H1 (cell line): Measurements from ENCODE around the gene SSBP3. TPM values are rescaled to one million over a fixed set of nuclear protein-coding genes. Genes with fewer than 3 reads are reported as not detected.
A peak's percentile ranks its signal among the peaks of the same experiment; 100 is the strongest.

Experiments
- CTCF ChIA-PET: fragments of 300-600 bp; sonication (Branson Sonifier 250); formaldehyde crosslinking; loops from one replicate; lab custom pipeline; 2021; ENCODE audit not compliant: partially characterized antibody; lab: Charles Lee
- POLR2A ChIA-PET: fragments of 300-600 bp; sonication (Branson Sonifier 250); formaldehyde crosslinking; loops from one replicate; lab custom pipeline; 2021; ENCODE audit warnings: inconsistent platforms; ENCODE audit not compliant: partially characterized antibody; lab: Charles Lee
- DNase-seq, 2 experiments: peaks; one replicate each; pipeline versions ENCODE4 v3.0.0 to v3.0.0-alpha.2; 2010 to 2022; ENCODE audit warnings: low spot score in 2 of 2, low read depth in 1 of 2, mixed read lengths in 1 of 2
- FAIRE-seq: peaks from 2 replicates; lab custom pipeline; 2011; peaks lifted over from hg19 to GRCh38; lab: Jason Lieb, UNC
- H2AFZ ChIP-seq: 2 replicates; pipeline ENCODE4 v1.8.1; 2012; ENCODE audit warnings: low read length, inconsistent platforms
- H2AK5ac ChIP-seq: 2 replicates; pipeline ENCODE4 v1.6.1; 2013; ENCODE audit warnings: low read depth, low read length
- H2BK120ac ChIP-seq: replicated peaks from 2 replicates; pipeline ENCODE3; 2013; ENCODE audit warnings: low read depth, low read length, inconsistent platforms
- H2BK12ac ChIP-seq: 2 replicates; pipeline ENCODE4 v1.6.1; 2013; ENCODE audit warnings: low read depth, low read length
- H2BK15ac ChIP-seq: 2 replicates; pipeline ENCODE4 v1.6.1; 2013; ENCODE audit warnings: low read length
- H2BK20ac ChIP-seq: 2 replicates; pipeline ENCODE4 v1.6.1; 2013; ENCODE audit warnings: low read length
- H2BK5ac ChIP-seq: 2 replicates; pipeline ENCODE4 v1.6.1; 2013; ENCODE audit warnings: low read depth, low read length
- H3K14ac ChIP-seq: 2 replicates; pipeline ENCODE4 v1.6.1; 2013; ENCODE audit warnings: inconsistent platforms; ENCODE audit not compliant: insufficient read length
- H3K18ac ChIP-seq: 2 replicates; pipeline ENCODE4 v1.6.1; 2013; ENCODE audit warnings: low read length; ENCODE audit errors: extremely low read depth
- H3K23ac ChIP-seq: 2 replicates; pipeline ENCODE4 v1.6.1; 2013; ENCODE audit warnings: inconsistent platforms; ENCODE audit not compliant: insufficient read length
- H3K23me2 ChIP-seq: 2 replicates; pipeline ENCODE4 v1.6.1; 2013; ENCODE audit warnings: low read depth, low read length
- H3K27ac ChIP-seq: 2 replicates; pipeline ENCODE4 v1.6.1; 2011; ENCODE audit warnings: low read depth, low read length, inconsistent platforms
- H3K27me3 ChIP-seq, 4 experiments: replicated peaks in 1 of 4; 1 replicate in 1 of 4; 2 replicates in 3 of 4; pipeline versions ENCODE4 v1.6.1 to v1.8.1; 2011 to 2013; ENCODE audit warnings: low read length in 3 of 4, mild to moderate bottlenecking in 3 of 4, inconsistent platforms in 2 of 4, mixed read lengths in 2 of 4, moderate library complexity in 1 of 4; ENCODE audit not compliant: control insufficient read depth in 3 of 4, insufficient read depth in 3 of 4; ENCODE audit errors: extremely low read depth in 1 of 4
- H3K36me3 ChIP-seq, 4 experiments: 2 replicates each; pipeline versions ENCODE4 v1.6.1 to v1.8.1; 2011 to 2013; ENCODE audit warnings: mild to moderate bottlenecking in 4 of 4, low read length in 3 of 4, moderate library complexity in 2 of 4, control low read depth in 1 of 4, inconsistent platforms in 1 of 4; ENCODE audit not compliant: insufficient read depth in 4 of 4, control insufficient read depth in 2 of 4
- H3K4ac ChIP-seq: replicated peaks from 2 replicates; pipeline ENCODE3; 2013; ENCODE audit warnings: low read length, low read depth, mixed read lengths, inconsistent platforms; ENCODE audit not compliant: insufficient read length
- H3K4me1 ChIP-seq, 4 experiments: replicated peaks in 1 of 4; 1 replicate in 1 of 4; 2 replicates in 3 of 4; pipeline versions ENCODE4 v1.6.1 to v1.8.1; 2011 to 2013; ENCODE audit warnings: low read length in 3 of 4, inconsistent platforms in 2 of 4, mixed read lengths in 1 of 4; ENCODE audit not compliant: insufficient read depth in 4 of 4, control insufficient read depth in 3 of 4
- H3K4me2 ChIP-seq, 2 experiments: 2 replicates each; pipeline versions ENCODE4 v1.6.1 to v1.8.1; 2011 to 2013; ENCODE audit warnings: low read depth in 2 of 2, low read length in 2 of 2, control low read depth in 1 of 2, inconsistent platforms in 1 of 2, mild to moderate bottlenecking in 1 of 2; ENCODE audit not compliant: insufficient read depth in 1 of 2
- H3K4me3 ChIP-seq, 4 experiments: fragments of 200-600, 300-600 bp in 1 of 4; sonication (generic), shearing (Covaris generic), sonication (Bioruptor Twin) in 1 of 4; 2 replicates each; pipeline versions ENCODE4 v1.5.1 to v1.8.1; 2011 to 2016; ENCODE audit warnings: low read length in 4 of 4, low read depth in 3 of 4, control low read depth in 2 of 4, inconsistent platforms in 2 of 4, mild to moderate bottlenecking in 2 of 4, mixed read lengths in 1 of 4, moderate library complexity in 1 of 4; ENCODE audit not compliant: insufficient read depth in 2 of 4; ENCODE audit errors: extremely low read depth in 1 of 4
- H3K56ac ChIP-seq: replicated peaks from 2 replicates; pipeline ENCODE3; 2013; ENCODE audit warnings: low read depth, mild to moderate bottlenecking, mixed read lengths, low read length, inconsistent platforms; ENCODE audit not compliant: insufficient read length
- H3K79me1 ChIP-seq: 2 replicates; pipeline ENCODE4 v1.6.1; 2013; ENCODE audit warnings: low read depth, low read length, control low read depth
- H3K79me2 ChIP-seq, 2 experiments: 2 replicates each; pipeline versions ENCODE4 v1.6.1 to v1.8.1; 2012 to 2013; ENCODE audit warnings: low read length in 2 of 2, mild to moderate bottlenecking in 2 of 2, inconsistent platforms in 1 of 2; ENCODE audit not compliant: insufficient read depth in 2 of 2, control insufficient read depth in 1 of 2
- H3K9ac ChIP-seq, 4 experiments: replicated peaks in 1 of 4; 1 replicate in 1 of 4; 2 replicates in 3 of 4; pipeline versions ENCODE4 v1.6.1 to v1.8.1; 2011 to 2013; ENCODE audit warnings: low read depth in 3 of 4, low read length in 3 of 4, control low read depth in 2 of 4, mild to moderate bottlenecking in 2 of 4, moderate library complexity in 2 of 4, inconsistent platforms in 1 of 4; ENCODE audit errors: extremely low read depth in 1 of 4
- H3K9me3 ChIP-seq, 2 experiments: 2 replicates each; pipeline versions ENCODE4 v1.6.1 to v1.8.1; 2012 to 2013; ENCODE audit warnings: mild to moderate bottlenecking in 2 of 2, moderate library complexity in 2 of 2, control low read depth in 1 of 2, inconsistent platforms in 1 of 2, low read depth in 1 of 2, low read length in 1 of 2, mixed read lengths in 1 of 2; ENCODE audit not compliant: insufficient read depth in 2 of 2
- H4K20me1 ChIP-seq, 2 experiments: replicated peaks in 1 of 2; 2 replicates each; pipeline versions ENCODE3 to v1.8.1; 2011 to 2013; ENCODE audit warnings: inconsistent platforms in 2 of 2, low read length in 2 of 2, mild to moderate bottlenecking in 1 of 2; ENCODE audit not compliant: insufficient read depth in 2 of 2, control insufficient read depth in 1 of 2
- H4K5ac ChIP-seq: 2 replicates; pipeline ENCODE4 v1.6.1; 2013; ENCODE audit warnings: low read length, low read depth, mixed read lengths, inconsistent platforms; ENCODE audit not compliant: insufficient read length
- H4K8ac ChIP-seq: 2 replicates; pipeline ENCODE4 v1.8.0; 2013; ENCODE audit warnings: mild to moderate bottlenecking, moderate library complexity, low read length, inconsistent platforms; ENCODE audit not compliant: insufficient read depth; ENCODE audit errors: extremely low read depth
- H4K91ac ChIP-seq: replicated peaks from 2 replicates; pipeline ENCODE3; 2013; ENCODE audit warnings: low read length, mixed read lengths, inconsistent platforms; ENCODE audit not compliant: insufficient read length
- BACH1 ChIP-seq: IDR thresholded peaks from 2 replicates; pipeline ENCODE4 v1.6.1; 2012; ENCODE audit warnings: low read length, improper control_type of control experiment
- BCL11A ChIP-seq, 2 experiments: IDR thresholded peaks; one replicate each; pipeline ENCODE4 v1.6.1; 2011; ENCODE audit warnings: low read depth in 2 of 2, low read length in 2 of 2, mild to moderate bottlenecking in 2 of 2
- CEBPB ChIP-seq: IDR thresholded peaks from 2 replicates; pipeline ENCODE4 v1.6.1; 2012; ENCODE audit warnings: low read depth, low read length
- CREB1 ChIP-seq: IDR thresholded peaks from 2 replicates; pipeline ENCODE4 v1.6.1; 2012; ENCODE audit warnings: inconsistent platforms
- GABPA ChIP-seq: IDR thresholded peaks from 2 replicates; pipeline ENCODE4 v1.6.1; 2011; ENCODE audit warnings: mild to moderate bottlenecking, low read length, moderate library complexity, borderline replicate concordance; ENCODE audit not compliant: insufficient read depth
- JUN ChIP-seq: IDR thresholded peaks from 2 replicates; pipeline ENCODE4 v1.6.1; 2011; ENCODE audit warnings: low read depth, mild to moderate bottlenecking, improper control_type of control experiment, low read length
- NANOG ChIP-seq: IDR thresholded peaks from 2 replicates; pipeline ENCODE4 v1.6.1; 2011; ENCODE audit warnings: low read length, low read depth, mild to moderate bottlenecking, inconsistent platforms; ENCODE audit not compliant: insufficient read depth, poor library complexity, severe bottlenecking
- RBBP5 ChIP-seq: IDR thresholded peaks from 2 replicates; pipeline ENCODE4 v1.7.1; 2012; ENCODE audit warnings: low read depth, mild to moderate bottlenecking, inconsistent platforms, low read length, moderate library complexity, borderline replicate concordance
- YY1 ChIP-seq: IDR thresholded peaks from 2 replicates; pipeline ENCODE4 v1.6.1; 2011; ENCODE audit warnings: low read depth, mild to moderate bottlenecking, low read length
- WGBS, 2 experiments: shearing (Covaris generic) in 1 of 2; methylation state at CpG; one replicate each; pipeline versions ENCODE4 v1.1.6 to v1.1.7; 2013 to 2015; ENCODE audit warnings: low lambda C conversion rate in 2 of 2, mixed read lengths in 2 of 2, inconsistent platforms in 1 of 2, low coverage in 1 of 2, missing lambda C conversion rate in 1 of 2; ENCODE audit not compliant: insufficient replicate concordance in 2 of 2, insufficient coverage in 1 of 2, insufficient read length in 1 of 2; ENCODE audit errors: extremely low coverage in 1 of 2, missing lambda C conversion rate in 1 of 2; 5-methylcytosine and 5-hydroxymethylcytosine counted together
- polyA plus RNA-seq, 7 experiments: library from polyadenylated mRNA; depleted of rRNA in 3 of 7; stranded (reverse) in 5 of 7; unstranded in 2 of 7; fragments of >200 nt in 5 of 7; fragments of 200-250 nt in 2 of 7; gene quantifications; 1 replicate in 5 of 7; 2 replicates in 1 of 7; 4 replicates in 1 of 7; pipeline versions ENCODE4 v1.2.1 to v1.2.3, GENCODE V29; 2011 to 2013; ENCODE audit warnings: missing spikeins in 2 of 7, mixed read lengths in 2 of 7
- total RNA-seq: library from RNA; stranded (reverse); fragmentation: NEBNext Ultra II Directional; extraction: Animal tissue kit (Norgen Biotek cat#: 25700); gene quantifications from 2 replicates; pipeline ENCODE4 v1.2.1, GENCODE V29; 2021

SSBP3 gene
- total and polyA plus RNA-seq, 2 of the 8 experiments (the other 6 are each of a cell fraction or from before 2014, with no cell fraction given): 99.7 to 133 TPM

DNA sequence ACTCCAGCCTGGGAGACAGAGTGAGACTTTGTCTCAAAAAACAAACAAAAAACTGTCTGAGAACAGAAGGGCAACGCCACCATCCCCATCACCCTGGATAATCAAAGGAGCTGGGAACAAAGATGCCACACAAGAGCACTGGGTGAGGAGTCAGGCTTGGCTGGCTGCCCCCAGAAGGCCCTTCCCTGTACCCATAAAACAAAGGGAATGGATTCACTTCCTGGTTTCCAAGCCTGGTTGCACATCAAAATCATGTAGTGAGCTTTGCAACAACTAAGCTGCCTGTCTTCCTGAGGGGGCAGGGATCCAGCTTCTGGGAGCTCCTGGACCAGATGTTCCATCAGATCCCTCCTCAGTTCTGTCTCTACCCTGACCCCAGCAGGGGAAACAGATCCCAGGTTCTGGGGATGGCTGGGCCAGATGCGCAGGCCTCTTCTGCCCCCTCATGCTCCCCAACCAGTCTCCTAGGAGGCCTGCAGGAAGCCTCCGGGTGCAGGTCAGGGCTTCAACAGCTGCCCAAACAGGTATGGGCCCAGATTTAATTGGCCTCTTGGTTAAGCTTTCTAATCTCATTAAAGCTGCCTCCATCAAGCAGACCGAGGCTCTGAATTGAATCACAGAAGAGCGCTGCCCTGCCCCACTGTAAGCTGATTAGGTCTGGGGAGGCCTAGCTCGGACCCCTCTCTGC is 108.5 kb downstream of the SSBP3 start:
- H3K4me2 ChIP-seq: peak overlapping the region; percentile 19 to 20; a peak in 2 of 4 replicates
- no peak overlapping the region for H2BK12ac ChIP-seq
- H2BK15ac ChIP-seq: no peak overlapping the region
- H3K27me3 ChIP-seq: no peaks in the 10 kb centered on the region
- peak overlapping the region; percentile 65; the same call in 1 of the 2 replicates for H2AK5ac ChIP-seq
- 88% methylated on average over 6 of the region's 6 CpGs; no CpG with 5 or more reads in 1 of the 2 experiments for WGBS, 2 experiments
- no peak overlapping the region for H3K23ac ChIP-seq
- H3K9me3 ChIP-seq: no peaks in the 10 kb centered on the region
- no peak overlapping the region for H3K56ac ChIP-seq
- H2AFZ ChIP-seq: no peak overlapping the region
- H2BK20ac ChIP-seq: 0 out of 2 replicates have a peak overlapping the region, but pooled peaks have one; percentile 21
- DNase-seq (no peak), FAIRE-seq (no peak)
- no peak overlapping the region for H3K4ac ChIP-seq
- no peak overlapping the region for H2BK120ac ChIP-seq
- peaks cover 4 to 96% of the 10 kb centered on the region in 2 experiments; a peak in 3 of 4 replicates for H3K79me2 ChIP-seq
- peak overlapping the region in 1 of 4 experiments; percentile 18; a peak in 1 of 7 replicates for H3K9ac ChIP-seq
- H3K23me2 ChIP-seq: no peaks in the 10 kb centered on the region
- no peak overlapping the region for H3K14ac ChIP-seq
- H4K91ac ChIP-seq: peak overlapping the region; percentile 36
- ChIA-PET CTCF (interaction anchor here (0.7 to 7.6 kb wide), 12 partner anchors 10 to 494 kb away, joined by 3 to 63 read pairs (median 4); no protein-coding TSS in a partner anchor), POLR2A (interaction anchor here (0.7 to 4.8 kb wide), 3 partner anchors 12 to 87 kb away, joined by 3 to 24 read pairs (median 3); no protein-coding TSS in a partner anchor)
- peaks cover 48% of the 10 kb centered on the region for H3K79me1 ChIP-seq
- H2BK5ac ChIP-seq: no peak overlapping the region
- no peak overlapping the region for H3K4me3 ChIP-seq
- no peaks in the 10 kb centered on the region for H3K36me3 ChIP-seq
- H3K27ac ChIP-seq: no peak overlapping the region
- H4K5ac ChIP-seq: peak overlapping the region; percentile 23
- H4K8ac ChIP-seq: no peak overlapping the region
- TF ChIP-seq YY1 (no peak), BACH1 (no peak), NANOG (no peak), RBBP5 (no peak), JUN (no peak), CEBPB (no peak), GABPA (no peak), BCL11A (IDR thresholded peaks at IDR 0.05; ENCODE audit: low read depth in 2 of 2, low read length in 2 of 2) (no peak), CREB1 (no peak)
- H3K18ac ChIP-seq: no peak overlapping the region
- peaks cover 19 to 35% of the 10 kb centered on the region in 2 experiments for H4K20me1 ChIP-seq
- H3K4me1 ChIP-seq: peaks cover 6 to 26% (median 19%) of the 10 kb centered on the region in 4 experiments
